ENCODE results near the gene CLDN14.

DNA sequence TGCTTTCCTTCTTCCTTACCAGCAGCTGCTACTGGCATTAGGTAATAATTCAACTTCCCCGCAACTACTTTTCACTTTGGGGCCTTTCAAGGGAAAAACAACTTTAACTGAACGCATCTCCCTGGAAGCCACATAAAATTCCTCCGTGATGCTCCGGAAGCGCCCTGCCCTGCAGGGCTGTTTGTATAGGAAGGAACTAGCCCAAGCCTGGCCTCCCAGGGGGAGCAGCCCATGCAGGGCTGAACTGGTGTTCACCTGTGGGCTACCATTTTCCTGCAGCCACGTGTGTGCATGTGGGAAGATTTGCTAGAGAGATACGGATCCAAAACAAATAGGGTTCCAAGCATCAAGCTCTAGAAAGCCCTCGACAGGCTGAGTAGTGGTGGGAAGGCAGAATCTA, 14.4 kb downstream of the CLDN14 start:
- TF ChIP-seq GATA2 (IDR thresholded peaks at IDR 0.05; ENCODE audit: low read depth, low read length) (no peak), GATA3 (IDR thresholded peaks at IDR 0.05; ENCODE audit: low read depth, low read length) (no peak)

All from SH-SY5Y (cell line).